ENCODE data around the gene PAQR9. TPM values are rescaled to one million over a fixed set of nuclear protein-coding genes. Genes with fewer than 3 reads are reported as not detected.

Gene PAQR9
- total RNA-seq, 1 experiment from 2014 or later: not detected

DNA sequence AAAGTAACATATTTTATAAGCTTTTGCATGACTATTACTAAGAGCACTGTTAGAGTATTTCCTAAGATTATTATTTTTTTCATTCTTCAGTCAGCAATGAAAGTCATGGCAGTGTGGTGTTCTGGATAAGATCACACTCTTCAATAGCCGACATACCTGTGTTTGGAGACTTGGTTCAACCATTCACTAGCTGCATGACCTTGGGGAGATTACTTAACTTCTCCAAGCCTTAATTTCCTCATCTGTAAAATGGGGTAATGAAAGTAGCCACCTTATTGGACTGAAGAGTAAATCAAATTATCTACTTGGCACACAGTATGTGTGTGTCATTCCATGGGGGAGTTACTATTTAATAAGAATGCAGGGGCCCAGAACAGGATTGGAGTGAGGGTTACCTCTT lies 50.0 kb downstream of the PAQR9 start:
- BruUV-seq (replicated peaks): no TSS peak
- H3K36me3 Mint-ChIP-seq (ENCODE audit: insufficient read depth, unreplicated experiment): no peaks in the 10 kb centered on the region
- no peak overlapping the region for H3K4me3 Mint-ChIP-seq (ENCODE audit: unreplicated experiment)
- no peaks in the 10 kb centered on the region for H3K4me1 Mint-ChIP-seq (ENCODE audit: insufficient read depth, unreplicated experiment)
- H3K9me3 Mint-ChIP-seq (ENCODE audit: unreplicated experiment): peaks cover 11% of the 10 kb centered on the region
- CTCF ChIA-PET: interaction anchor here (0.9 to 1.4 kb wide), 2 partner anchors 17 to 85 kb away, joined by 3 to 4 read pairs; no protein-coding TSS in a partner anchor
- TF ChIP-seq, protein P1, sequence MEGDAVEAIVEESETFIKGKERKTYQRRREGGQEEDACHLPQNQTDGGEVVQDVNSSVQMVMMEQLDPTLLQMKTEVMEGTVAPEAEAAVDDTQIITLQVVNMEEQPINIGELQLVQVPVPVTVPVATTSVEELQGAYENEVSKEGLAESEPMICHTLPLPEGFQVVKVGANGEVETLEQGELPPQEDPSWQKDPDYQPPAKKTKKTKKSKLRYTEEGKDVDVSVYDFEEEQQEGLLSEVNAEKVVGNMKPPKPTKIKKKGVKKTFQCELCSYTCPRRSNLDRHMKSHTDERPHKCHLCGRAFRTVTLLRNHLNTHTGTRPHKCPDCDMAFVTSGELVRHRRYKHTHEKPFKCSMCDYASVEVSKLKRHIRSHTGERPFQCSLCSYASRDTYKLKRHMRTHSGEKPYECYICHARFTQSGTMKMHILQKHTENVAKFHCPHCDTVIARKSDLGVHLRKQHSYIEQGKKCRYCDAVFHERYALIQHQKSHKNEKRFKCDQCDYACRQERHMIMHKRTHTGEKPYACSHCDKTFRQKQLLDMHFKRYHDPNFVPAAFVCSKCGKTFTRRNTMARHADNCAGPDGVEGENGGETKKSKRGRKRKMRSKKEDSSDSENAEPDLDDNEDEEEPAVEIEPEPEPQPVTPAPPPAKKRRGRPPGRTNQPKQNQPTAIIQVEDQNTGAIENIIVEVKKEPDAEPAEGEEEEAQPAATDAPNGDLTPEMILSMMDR (IDR thresholded peaks at IDR 0.05; ENCODE audit: unreplicated experiment): no peak
- no peak for DNase-seq (ENCODE audit: unreplicated experiment)
- H3K27me3 Mint-ChIP-seq (ENCODE audit: insufficient read depth, unreplicated experiment): no peaks in the 10 kb centered on the region
- POLR2A ChIA-PET: no interaction called here
- no peak overlapping the region for H3K27ac Mint-ChIP-seq (ENCODE audit: low read depth, unreplicated experiment)
- intact Hi-C loops (cut with micrococcal nuclease): no loop called here

DNA sequence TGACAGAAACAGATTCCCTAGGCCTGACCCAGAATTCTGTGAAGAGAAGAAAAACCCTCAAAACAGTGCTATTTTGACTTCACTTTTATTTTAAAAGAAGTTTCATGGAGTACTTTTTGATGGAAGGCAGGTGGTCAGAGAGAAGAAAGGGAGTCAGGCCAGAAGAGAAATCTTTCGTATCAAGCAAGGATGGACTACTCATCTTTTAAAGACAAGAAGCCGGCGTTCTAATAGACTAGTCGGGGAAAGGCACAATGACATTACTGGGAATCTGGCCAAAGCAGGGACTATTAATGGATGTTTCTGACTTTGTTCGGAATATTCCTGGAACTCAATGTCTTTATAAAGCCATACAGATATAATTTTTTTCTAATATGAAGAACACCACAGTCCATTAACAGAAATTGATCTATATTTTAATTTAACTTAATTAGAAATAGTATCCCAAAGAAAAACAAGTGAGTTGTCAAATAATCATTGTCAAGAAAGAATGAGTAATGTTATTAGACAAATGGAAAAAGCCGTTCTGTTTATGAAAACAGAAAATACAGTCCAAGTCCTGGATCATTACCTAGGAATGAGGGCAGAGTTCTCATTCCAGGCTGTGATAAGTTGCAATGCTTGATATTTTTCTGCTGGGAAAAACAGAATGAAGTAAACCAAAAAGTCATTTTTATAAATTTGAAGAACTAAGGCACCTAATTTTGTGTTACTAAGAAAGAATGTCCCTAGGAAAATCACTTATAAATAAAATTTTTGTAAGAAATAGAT lies 50.9 kb downstream of the PAQR9 start:
- Mint-ChIP-seq H3K27ac (ENCODE audit: low read depth, unreplicated experiment) (no peak overlapping the region), H3K36me3 (ENCODE audit: insufficient read depth, unreplicated experiment) (no peaks in the 10 kb centered on the region), H3K4me1 (ENCODE audit: insufficient read depth, unreplicated experiment) (no peaks in the 10 kb centered on the region), H3K9me3 (ENCODE audit: unreplicated experiment) (peaks cover 11% of the 10 kb centered on the region), H3K4me3 (ENCODE audit: unreplicated experiment) (no peak overlapping the region), H3K27me3 (ENCODE audit: insufficient read depth, unreplicated experiment) (no peaks in the 10 kb centered on the region)
- BruUV-seq (replicated peaks): no TSS peak
- intact Hi-C loops (cut with micrococcal nuclease): no loop called here
- DNase-seq (ENCODE audit: unreplicated experiment): no peak
- ChIA-PET POLR2A (interaction anchor here (0.5 kb wide), 2 partner anchors 59 to 936 kb away, joined by 3 to 4 read pairs; no protein-coding TSS in a partner anchor), CTCF (interaction anchor here (0.9 to 1.4 kb wide), 2 partner anchors 17 to 84 kb away, joined by 3 to 4 read pairs; no protein-coding TSS in a partner anchor)
- TF ChIP-seq, protein P1 (IDR thresholded peaks at IDR 0.05; ENCODE audit: unreplicated experiment): no peak

Other genes with a start within 250 kb of the PAQR9 start
- 9.2 and 15.2 TPM in 2 replicates for gene TRPC1, start 239.6 kb downstream of the PAQR9 start, total RNA-seq (2022)
- 3.2 and 3.4 TPM in 2 replicates for gene PCOLCE2, start 74.6 kb downstream of the PAQR9 start, total RNA-seq (2022)
- gene U2SURP, start 37.9 kb upstream of the PAQR9 start, total RNA-seq (2022): 131 and 146 TPM in 2 replicates
- 2.3 and 2.6 TPM in 2 replicates for gene CHST2, start 156.1 kb upstream of the PAQR9 start, total RNA-seq (2022)